C4-2B (cell line): ENCODE results near the gene EVA1B.

ENCODE experiments used
- H3K27ac ChIP-seq: fragments of 450-650 bp; 2 replicates; pipeline ENCODE4 v1.5.1; 2017
- CTCF ChIP-seq: fragments of 450-650 bp; conservative IDR thresholded peaks from 2 replicates; pipeline ENCODE4 v1.5.1; 2017; ENCODE audit warnings: mild to moderate bottlenecking
- ZFX ChIP-seq: fragments of 450-650 bp; IDR thresholded peaks from 2 replicates; pipeline ENCODE4 v1.6.1; 2017

Gene EVA1B

DNA sequence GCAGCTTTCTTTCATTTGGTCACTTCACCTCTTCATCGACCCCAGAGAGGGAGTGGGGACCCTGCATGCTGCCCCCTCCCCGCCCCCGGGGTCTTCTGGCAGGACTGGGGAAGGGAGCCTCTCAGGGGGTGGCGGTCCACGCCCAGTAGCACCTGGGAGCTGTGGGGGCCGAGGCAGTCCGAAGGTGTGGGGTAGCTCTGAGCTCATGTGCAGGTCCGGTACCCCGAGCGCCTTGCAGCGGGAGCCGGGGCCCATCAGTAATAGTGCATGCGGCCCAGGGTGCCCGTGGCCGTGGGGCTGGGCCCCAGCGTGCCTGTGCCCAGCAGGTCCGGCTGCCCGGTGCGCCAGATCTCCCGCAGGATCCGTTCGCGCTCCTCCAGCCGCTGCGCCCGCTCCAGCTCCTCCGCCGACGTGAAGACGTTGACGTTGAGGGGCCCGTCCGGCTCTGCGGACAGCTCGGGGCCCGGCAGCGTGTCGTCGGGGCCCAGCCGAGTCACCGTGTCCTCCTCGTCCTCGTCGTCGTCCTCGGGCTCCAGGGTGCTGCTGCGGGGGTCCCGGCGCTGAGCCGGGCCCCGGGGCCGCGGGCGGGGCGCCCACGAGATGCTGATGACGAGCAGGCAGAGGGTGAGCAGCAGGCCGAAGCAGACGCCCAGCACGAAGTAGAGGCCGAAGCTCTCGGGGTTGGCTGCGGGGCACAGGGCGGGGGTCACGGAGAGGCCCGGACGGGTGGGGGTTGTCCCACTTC lies 1.2 kb downstream of the EVA1B start:
- no peak overlapping the region for H3K27ac ChIP-seq
- TF ChIP-seq CTCF (no peak), ZFX (no peak)

DNA sequence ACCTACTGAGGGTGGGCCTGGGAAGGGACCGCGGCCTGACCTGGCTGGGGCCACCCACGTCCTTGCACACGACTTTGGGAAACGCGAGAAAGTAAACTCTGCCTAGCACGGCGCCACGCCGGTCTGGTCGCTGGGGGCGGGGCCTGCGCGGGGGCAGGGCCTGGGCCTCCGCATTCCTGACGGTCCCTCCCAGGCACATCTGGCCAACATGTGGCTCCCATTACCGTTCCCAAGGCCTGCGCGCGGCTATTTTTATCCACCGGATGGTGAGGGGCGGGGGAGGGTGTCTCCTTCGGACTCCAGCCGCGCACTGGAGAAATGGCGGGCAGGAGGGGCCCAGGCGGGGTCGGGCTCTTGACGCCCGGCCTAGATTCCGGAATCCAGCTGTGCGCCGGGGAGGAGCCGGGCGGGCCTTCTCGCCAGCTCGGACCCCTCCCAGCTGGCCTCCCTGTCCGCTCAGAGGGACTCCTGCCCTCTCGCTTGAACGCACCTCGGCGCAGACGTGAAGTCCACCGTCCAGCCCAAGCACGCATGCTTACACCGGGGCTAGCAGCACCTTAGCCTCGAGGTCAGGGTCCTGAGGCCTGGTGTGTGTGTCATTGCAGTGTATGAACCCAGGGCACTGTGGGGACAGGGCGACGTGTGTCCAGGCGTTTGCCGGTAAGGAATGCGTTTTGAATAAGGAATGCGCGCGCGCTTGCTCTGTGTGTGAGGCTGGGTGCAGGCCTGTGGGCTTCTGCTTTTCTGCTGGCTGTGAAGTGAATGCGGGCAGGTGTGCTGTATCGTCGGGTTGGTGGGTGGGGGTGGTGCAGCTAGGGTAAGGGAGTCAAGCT lies 2.1 kb downstream of the EVA1B start:
- no peak for TF ChIP-seq ZFX
- TF ChIP-seq CTCF, result no peak
- no peak overlapping the region for H3K27ac ChIP-seq

GRCh38 chr1:36320767-36321118 lies 2.7 kb downstream of the EVA1B start:
- no peak for TF ChIP-seq CTCF
- TF ChIP-seq ZFX, result no peak
- no peak overlapping the region for H3K27ac ChIP-seq

DNA sequence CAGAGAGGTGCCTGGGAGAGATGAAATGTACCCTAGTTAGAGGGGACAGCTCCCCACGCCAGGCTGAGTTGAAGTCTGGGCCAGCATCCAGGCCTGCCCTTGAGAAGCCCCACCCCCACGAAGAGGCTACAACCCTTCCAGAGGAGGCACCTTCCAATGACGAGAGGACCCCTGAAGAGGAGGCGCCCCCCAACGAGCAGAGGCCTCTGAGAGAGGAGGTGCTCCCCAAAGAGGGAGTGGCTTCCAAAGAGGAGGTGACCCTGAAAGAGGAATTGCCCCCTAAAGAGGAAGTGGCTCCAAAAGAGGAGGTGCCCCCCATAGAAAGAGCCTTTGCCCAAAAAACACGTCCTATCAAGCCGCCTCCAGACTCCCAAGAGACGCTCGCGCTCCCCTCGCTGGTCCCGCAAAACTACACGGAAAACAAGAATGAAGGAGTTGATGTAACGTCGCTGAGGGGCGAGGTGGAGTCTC lies 3.1 kb downstream of the EVA1B start:
- TF ChIP-seq ZFX (no peak), CTCF (no peak)
- no peak overlapping the region for H3K27ac ChIP-seq

DNA sequence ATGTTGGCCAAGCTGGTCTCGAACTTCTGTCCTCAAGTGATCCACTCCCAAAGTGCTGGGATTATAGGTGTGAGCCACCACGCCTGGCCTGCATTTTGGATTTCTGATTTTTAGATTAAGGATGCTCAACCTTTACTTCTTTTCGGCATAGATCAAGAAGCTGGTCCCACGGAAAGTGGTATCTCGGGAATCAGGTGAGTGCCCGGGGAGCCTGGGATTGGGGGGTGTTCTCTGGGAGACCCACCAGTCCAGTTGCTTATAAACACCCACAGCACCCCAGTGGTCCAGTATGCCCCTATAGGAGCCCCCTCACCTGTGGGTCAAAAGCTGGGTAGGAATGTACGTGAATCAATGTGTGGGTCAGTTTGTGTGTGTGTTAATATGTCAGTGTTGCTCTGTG lies 14.0 kb downstream of the EVA1B start:
- TF ChIP-seq ZFX, result no peak
- no peak for TF ChIP-seq CTCF

GRCh38 chr1:36307601-36308330 lies 15.7 kb downstream of the EVA1B start:
- TF ChIP-seq ZFX, result no peak
- TF ChIP-seq CTCF, result no peak
- H3K27ac ChIP-seq, result peak overlapping the region; percentile 70; the same call in 1 of the 2 replicates

More for the DNA sequence above, 14.0 kb downstream of the EVA1B start:
- H3K27ac ChIP-seq, result no peak overlapping the region
